Karpas-422 (cell line): ENCODE measurements around the gene APEX1. TPM values are rescaled to one million over a fixed set of nuclear protein-coding genes. Genes with fewer than 3 reads are reported as not detected.
"Not testable (repeated sequence)": the region's sequence is repeated elsewhere in the genome, so short reads cannot be mapped to it uniquely, and the experiment has no call there.

Experiments used
- DNase-seq: peaks from one replicate; pipeline ENCODE4 v3.0.0-alpha.2; 2015
- H2AFZ ChIP-seq: fragments of 200-600 bp; sonication (generic); 2 replicates; pipeline ENCODE4 v1.6.1; 2014; ENCODE audit warnings: antibody characterized with exemption, low read length, mixed read lengths
- H3K27ac ChIP-seq: fragments of 200-600 bp; sonication (generic); 2 replicates; pipeline ENCODE4 v1.5.1; 2014; ENCODE audit warnings: mild to moderate bottlenecking, low read length, moderate library complexity
- H3K27me3 ChIP-seq: fragments of 200-600 bp; sonication (generic); 2 replicates; pipeline ENCODE4 v1.6.1; 2014; ENCODE audit warnings: low read length, mixed read lengths
- H3K36me3 ChIP-seq: fragments of 200-600 bp; sonication (generic); 2 replicates; pipeline ENCODE4 v1.6.1; 2014; ENCODE audit warnings: low read length, mixed read lengths; ENCODE audit not compliant: insufficient read depth
- H3K4me1 ChIP-seq: fragments of 200-600 bp; sonication (generic); 2 replicates; pipeline ENCODE4 v1.6.1; 2014; ENCODE audit warnings: mild to moderate bottlenecking, low read length, mixed read lengths
- H3K4me2 ChIP-seq: fragments of 200-600 bp; sonication (generic); 2 replicates; pipeline ENCODE4 v1.6.1; 2014; ENCODE audit warnings: low read length, low read depth, mild to moderate bottlenecking; ENCODE audit not compliant: poor library complexity, severe bottlenecking
- H3K4me3 ChIP-seq: fragments of 200-600 bp; sonication (generic); 2 replicates; pipeline ENCODE4 v1.5.1; 2014; ENCODE audit warnings: mild to moderate bottlenecking, antibody characterized with exemption, low read length, mixed read lengths
- H3K79me2 ChIP-seq: fragments of 200-600 bp; sonication (generic); 2 replicates; pipeline ENCODE4 v1.6.1; 2014; ENCODE audit warnings: mild to moderate bottlenecking, low read length, mixed read lengths
- H3K9ac ChIP-seq: fragments of 200-600 bp; sonication (generic); 2 replicates; pipeline ENCODE4 v1.6.0; 2014; ENCODE audit warnings: low read length
- H3K9me2 ChIP-seq: fragments of 200-600 bp; sonication (generic), shearing (Covaris generic); replicated peaks from 2 replicates; pipeline ENCODE4 v1.6.0; 2014; ENCODE audit warnings: mild to moderate bottlenecking, low read length, moderate library complexity; ENCODE audit not compliant: insufficient read depth
- H3K9me3 ChIP-seq: fragments of 300-700, 200-600 bp; sonication (generic); 2 replicates; pipeline ENCODE4 v1.6.1; 2014; ENCODE audit warnings: low read length, mixed read lengths
- H4K20me1 ChIP-seq: fragments of 200-600 bp; sonication (generic); 2 replicates; pipeline ENCODE4 v1.6.1; 2014; ENCODE audit warnings: mild to moderate bottlenecking, antibody characterized with exemption, low read length, low read depth; ENCODE audit not compliant: insufficient read depth
- small RNA-seq: library from RNA; depleted of rRNA; stranded (forward); fragments of <200 nt; gene quantifications from one replicate; pipeline ENCODE3, GENCODE V24; 2014
- total RNA-seq: library from RNA; depleted of rRNA; stranded (reverse); fragments of >200 nt; shearing (Covaris generic); gene quantifications from 2 replicates; pipeline ENCODE4 v1.2.3, GENCODE V29; 2014; ENCODE audit warnings: low replicate concordance; rRNA removed

APEX1 gene
- total RNA-seq, 1 experiment from 2014 or later = 97.8 TPM

GRCh38 chr14:20503898-20504297 is 48.9 kb downstream of the APEX1 start:
- Histone ChIP-seq H3K27me3 (no peaks in the 10 kb centered on the region), H3K4me1 (no peaks in the 10 kb centered on the region), H3K9me2 (no peaks in the 10 kb centered on the region), H3K27ac (no peak overlapping the region), H3K36me3 (no peaks in the 10 kb centered on the region), H3K9me3 (no peaks in the 10 kb centered on the region), H3K9ac (no peak overlapping the region), H3K4me3 (no peak overlapping the region), H2AFZ (0 out of 2 replicates have a peak overlapping the region, but pooled peaks have one; percentile 3), H3K4me2 (no peak overlapping the region), H4K20me1 (no peaks in the 10 kb centered on the region), H3K79me2 (no peaks in the 10 kb centered on the region)
- DNase-seq = no peak

- not testable (repeated sequence) for H2AFZ ChIP-seq, H3K4me2 ChIP-seq, H3K79me2 ChIP-seq, H3K27me3 ChIP-seq, H3K36me3 ChIP-seq, H3K9me2 ChIP-seq, H3K4me3 ChIP-seq, H3K27ac ChIP-seq, DNase-seq, H3K4me1 ChIP-seq, H3K9me3 ChIP-seq, H4K20me1 ChIP-seq, H3K9ac ChIP-seq
Observed at GRCh38 chr14:20506276-20506675, 51.2 kb downstream of the APEX1 start.

- not testable (repeated sequence) for H3K27ac ChIP-seq, H3K9ac ChIP-seq, H3K4me1 ChIP-seq, H3K36me3 ChIP-seq, H3K9me3 ChIP-seq, H3K79me2 ChIP-seq, H3K4me3 ChIP-seq, H2AFZ ChIP-seq, H3K27me3 ChIP-seq, H3K9me2 ChIP-seq, H3K4me2 ChIP-seq, DNase-seq, H4K20me1 ChIP-seq
Observed at GRCh38 chr14:20506752-20507151, 51.7 kb downstream of the APEX1 start.

Small RNAs within 50 kb of the gene (small RNA-seq; reads per million reads assigned to genes)
- 0.28 reads per million for gene RNA5SP382

Other genes with a start within 250 kb of the APEX1 start
- gene OR11H6, start 231.5 kb upstream of the APEX1 start, total RNA-seq = not detected in 2 replicates
- gene OR11H7, start 226.2 kb upstream of the APEX1 start, total RNA-seq = not detected in 2 replicates
- gene OR11H4, start 215.9 kb upstream of the APEX1 start, total RNA-seq = not detected in 2 replicates
- gene TTC5, start 149.3 kb upstream of the APEX1 start, total RNA-seq = 24.6 and 28.0 TPM in 2 replicates
- gene CCNB1IP1, start 121.9 kb upstream of the APEX1 start, total RNA-seq = 103 and 127 TPM in 2 replicates
- gene PARP2, start 111.6 kb upstream of the APEX1 start, total RNA-seq = 25.0 and 33.4 TPM in 2 replicates
- gene TEP1, start 41.7 kb upstream of the APEX1 start, total RNA-seq = 23.0 and 23.1 TPM in 2 replicates
- gene KLHL33, start 19.1 kb upstream of the APEX1 start, total RNA-seq = not detected in 2 replicates
- 63.0 and 84.1 TPM in 2 replicates for gene OSGEP, start 414 bp upstream of the APEX1 start, total RNA-seq
- 29.4 and 45.2 TPM in 2 replicates for gene PIP4P1, start 6.2 kb downstream of the APEX1 start, total RNA-seq
- 104 and 138 TPM in 2 replicates for gene PNP, start 14.2 kb downstream of the APEX1 start, total RNA-seq
- gene RNASE10, start 50.3 kb downstream of the APEX1 start, total RNA-seq = not detected in 2 replicates
- not detected in 2 replicates for gene RNASE9, start 105.8 kb downstream of the APEX1 start, total RNA-seq
- gene RNASE11, start 132.8 kb downstream of the APEX1 start, total RNA-seq = not detected in 2 replicates
- not detected in 2 replicates for gene RNASE12, start 136.2 kb downstream of the APEX1 start, total RNA-seq
- not detected in 2 replicates for gene OR6S1, start 186.5 kb downstream of the APEX1 start, total RNA-seq
- 0.48 and 0.54 TPM in 2 replicates for gene RNASE4, start 229.3 kb downstream of the APEX1 start, total RNA-seq
- 0.32 and 1.9 TPM in 2 replicates for gene ANG, start 233.5 kb downstream of the APEX1 start, total RNA-seq